K562 treated with DMSO at 1 percent for 12 hours (cell line): ENCODE data around the gene FYTTD1. TPM values are rescaled to one million over a fixed set of nuclear protein-coding genes. Genes with fewer than 3 reads are reported as not detected.

Source experiments
- total RNA-seq: library from RNA; unstranded; fragments of 300-600 nt; gene quantifications from 2 replicates; pipeline ENCODE4 v1.2.3, GENCODE V29; 2022; ENCODE audit not compliant: insufficient read depth

Gene FYTTD1, protein sequence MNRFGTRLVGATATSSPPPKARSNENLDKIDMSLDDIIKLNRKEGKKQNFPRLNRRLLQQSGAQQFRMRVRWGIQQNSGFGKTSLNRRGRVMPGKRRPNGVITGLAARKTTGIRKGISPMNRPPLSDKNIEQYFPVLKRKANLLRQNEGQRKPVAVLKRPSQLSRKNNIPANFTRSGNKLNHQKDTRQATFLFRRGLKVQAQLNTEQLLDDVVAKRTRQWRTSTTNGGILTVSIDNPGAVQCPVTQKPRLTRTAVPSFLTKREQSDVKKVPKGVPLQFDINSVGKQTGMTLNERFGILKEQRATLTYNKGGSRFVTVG
- 12.0 and 37.8 TPM in 2 replicates for total RNA-seq

DNA sequence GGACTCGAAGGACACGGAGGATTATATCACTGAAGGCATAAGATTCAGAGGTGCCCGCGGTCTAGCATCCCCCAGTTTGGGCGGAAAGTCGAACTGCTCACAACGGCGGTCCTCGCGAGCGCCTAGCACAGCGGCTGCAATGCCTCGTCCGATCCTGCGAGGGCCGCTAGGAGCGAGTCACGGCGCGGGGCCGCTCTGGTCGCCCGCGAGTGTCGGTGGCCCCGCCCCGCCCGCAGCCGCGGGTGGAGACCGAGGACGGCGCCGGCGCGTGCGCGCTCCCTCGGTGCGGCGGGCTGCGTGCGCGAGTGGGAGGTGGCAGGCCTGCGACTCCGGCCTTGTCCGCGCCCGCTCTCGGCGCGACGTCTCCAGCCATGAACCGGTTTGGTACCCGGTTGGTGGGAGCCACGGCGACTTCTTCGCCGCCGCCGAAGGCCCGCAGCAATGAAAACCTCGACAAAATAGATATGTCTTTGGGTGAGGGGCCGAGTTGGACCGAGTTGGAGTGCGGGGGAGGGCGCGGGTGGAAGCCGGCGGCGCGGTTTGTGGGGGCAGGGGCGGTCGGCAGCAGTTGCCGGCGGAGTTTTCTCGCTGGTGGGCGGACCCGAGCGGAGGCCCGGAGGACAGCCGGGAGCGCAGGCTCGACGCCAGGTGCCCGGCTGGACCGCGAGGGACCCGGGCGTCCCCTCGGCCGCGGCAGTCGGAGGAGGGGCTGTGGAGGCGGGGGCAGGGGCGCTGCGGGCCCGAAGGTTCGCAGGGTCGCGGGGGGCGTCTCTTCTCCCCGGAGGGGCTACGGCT is at the start of gene FYTTD1:
Gene FYTTD1, plus strand, starts transcription at position 283 of the 795 bp plus-strand sequence. Its CDS starts 89 bp downstream, at position 372.

DNA sequence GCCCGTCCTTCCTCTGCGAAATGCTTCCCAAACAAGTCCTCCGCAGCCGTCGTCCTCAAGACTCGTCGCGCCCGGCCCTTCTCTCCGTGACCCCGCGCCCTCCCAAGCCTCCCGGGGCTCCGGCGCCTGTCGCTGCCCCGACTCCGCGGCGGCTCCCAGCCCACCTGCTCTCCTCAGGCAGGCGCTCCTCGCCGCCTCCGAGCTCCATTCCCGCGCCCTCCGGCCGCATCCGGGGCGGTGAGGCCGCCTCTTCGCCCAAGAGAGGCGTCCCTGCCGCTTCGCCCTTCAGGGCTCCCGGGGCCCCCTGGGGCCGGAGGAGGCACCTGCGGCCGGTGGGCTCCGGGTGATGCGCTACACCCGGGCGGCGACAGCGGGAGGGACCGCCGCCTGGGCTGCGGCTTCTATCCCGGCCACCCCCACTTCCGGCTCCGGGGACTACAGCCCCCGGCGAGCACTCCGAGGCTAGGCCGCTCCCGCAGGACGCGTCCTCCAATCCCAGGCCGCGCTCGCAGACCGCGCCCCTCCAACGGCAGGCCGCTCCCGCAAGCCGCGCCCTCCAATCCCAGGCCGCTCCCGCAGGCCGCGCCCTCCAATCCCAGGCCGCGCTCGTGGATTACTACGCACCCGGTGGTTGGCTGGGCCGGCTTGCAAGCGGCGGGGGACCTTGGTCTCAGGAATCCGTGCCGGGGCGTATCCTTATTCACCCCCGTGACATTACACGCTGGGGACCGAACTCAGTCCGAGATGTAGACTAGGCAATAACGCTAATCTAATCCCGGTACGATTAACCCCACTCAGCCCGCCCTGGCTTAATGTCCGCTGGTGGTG is 13.0 kb upstream of the FYTTD1 start, which contains the start of gene RUBCN:
Gene RUBCN, minus strand, starts transcription at position 414 of the 828 bp plus-strand sequence. Its CDS starts 185 bp downstream, at position 229.

DNA sequence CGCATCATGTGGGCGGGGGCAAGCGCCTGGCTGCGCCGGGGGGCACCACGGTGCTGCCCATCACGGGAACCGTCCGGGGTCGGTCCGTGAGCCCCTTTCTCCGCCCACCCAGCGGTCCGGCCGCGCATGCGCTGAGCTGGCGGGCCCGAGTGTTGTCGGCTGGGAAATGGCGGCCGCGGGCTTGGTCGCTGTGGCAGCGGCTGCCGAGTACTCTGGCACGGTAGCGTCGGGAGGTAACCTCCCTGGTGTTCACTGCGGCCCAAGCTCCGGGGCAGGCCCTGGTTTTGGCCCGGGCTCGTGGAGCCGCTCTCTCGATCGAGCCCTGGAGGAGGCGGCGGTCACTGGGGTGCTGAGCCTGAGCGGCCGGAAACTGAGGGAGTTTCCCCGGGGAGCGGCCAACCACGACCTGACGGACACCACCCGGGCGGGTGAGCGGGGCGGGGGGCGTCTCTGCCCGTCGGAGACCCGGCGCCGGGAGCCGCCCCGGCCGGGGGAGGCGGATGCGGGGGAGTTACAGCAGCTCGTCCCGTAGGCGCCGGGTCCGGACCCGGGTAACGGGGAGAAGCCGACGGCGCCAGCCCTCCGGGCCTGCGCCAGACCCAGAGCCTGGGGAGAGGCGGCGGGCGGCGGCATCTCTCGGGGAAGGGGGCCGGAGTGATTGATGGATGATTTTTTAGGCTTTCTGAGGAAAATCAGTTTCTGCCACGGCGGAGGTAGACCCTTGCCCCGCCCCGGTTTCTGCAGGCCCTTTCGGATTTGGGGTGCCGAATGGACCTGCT is 41.6 kb downstream of the FYTTD1 start, which contains the start of gene LRCH3:
Gene LRCH3, plus strand, starts transcription at position 142 of the 779 bp plus-strand sequence. Its CDS starts 25 bp downstream, at position 167.

Other genes starting within 250 kb of the FYTTD1 start
- not detected in 2 replicates for gene BDH1, start 193.9 kb upstream of the FYTTD1 start, total RNA-seq
- gene RUBCN, start 13.0 kb upstream of the FYTTD1 start, total RNA-seq, result 17.4 and 40.1 TPM in 2 replicates
- gene LRCH3, start 41.4 kb downstream of the FYTTD1 start, total RNA-seq, result 15.5 and 29.5 TPM in 2 replicates
- gene RPL35A, start 200.3 kb downstream of the FYTTD1 start, total RNA-seq, result 2,251 and 3,147 TPM in 2 replicates
- gene LMLN, start 210.3 kb downstream of the FYTTD1 start, total RNA-seq, result 1.1 and 4.8 TPM in 2 replicates